Esophagus mucosa (tissue), 1 donor: ENCODE measurements around the gene MPP7. TPM values are rescaled to one million over a fixed set of nuclear protein-coding genes. Genes with fewer than 3 reads are reported as not detected.
"Not testable (repeated sequence)": the region's sequence is repeated elsewhere in the genome, so short reads cannot be mapped to it uniquely, and the experiment has no call there.

Experiments
- ATAC-seq: fragments of 200-7000 bp; cut with Tn5 transposase; one replicate; pipeline ENCODE4 v1.9.1; 2020
- total RNA-seq: library from RNA; stranded (reverse); gene quantifications from one replicate; pipeline ENCODE4 v1.2.4, GENCODE V29; 2023
- donor health status: DM: yes; HTN: yes; CAD: no.

The MPP7 gene
- total RNA-seq = 53.6 TPM

DNA sequence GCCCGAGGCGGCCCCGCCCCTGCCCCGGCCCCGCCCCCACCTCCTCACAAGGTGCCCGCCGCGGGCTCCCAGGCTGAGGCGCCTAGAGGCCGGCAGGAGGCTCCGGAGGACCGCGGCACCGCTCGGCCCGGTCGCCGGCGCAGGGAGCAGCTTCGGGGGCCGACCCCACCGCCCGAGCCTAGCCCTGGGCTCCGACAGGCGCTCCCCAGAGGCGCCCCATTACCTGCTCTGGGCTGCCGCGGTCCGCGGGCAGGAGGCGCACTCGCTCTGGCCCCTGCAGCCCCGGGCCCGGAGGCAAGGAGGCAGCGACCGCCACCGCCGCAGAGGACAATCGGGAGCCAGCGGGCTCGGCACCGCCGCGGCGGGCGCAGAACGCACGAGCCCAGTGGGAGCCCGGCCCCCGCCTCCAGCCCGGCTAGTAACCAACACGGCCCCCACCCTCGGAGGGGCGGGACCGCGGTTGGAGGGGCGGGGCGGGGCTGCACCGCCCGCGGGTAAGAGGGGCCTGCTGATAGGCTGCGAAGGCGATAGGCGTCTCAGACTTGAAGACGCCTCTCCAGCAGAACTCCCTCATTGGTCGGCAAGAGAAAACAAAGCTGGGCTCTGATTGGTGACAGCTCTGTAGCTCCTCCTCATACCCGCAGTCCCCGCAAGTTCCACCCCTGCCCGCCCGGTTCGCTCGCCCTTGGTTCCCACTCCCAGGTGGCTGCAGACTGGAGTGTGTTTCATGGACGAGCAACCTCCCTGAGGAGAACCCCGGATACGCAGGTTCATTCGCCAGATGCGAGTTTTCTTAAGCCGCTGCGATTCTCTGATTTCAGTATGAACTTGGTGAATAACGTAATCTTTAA lies at the start of gene MPP7:
Gene MPP7, minus strand, starts transcription at position 427 of the 851 bp plus-strand sequence. CDS start 64,460 bp downstream, outside the sequence.
- ATAC-seq = peak; percentile 100

DNA sequence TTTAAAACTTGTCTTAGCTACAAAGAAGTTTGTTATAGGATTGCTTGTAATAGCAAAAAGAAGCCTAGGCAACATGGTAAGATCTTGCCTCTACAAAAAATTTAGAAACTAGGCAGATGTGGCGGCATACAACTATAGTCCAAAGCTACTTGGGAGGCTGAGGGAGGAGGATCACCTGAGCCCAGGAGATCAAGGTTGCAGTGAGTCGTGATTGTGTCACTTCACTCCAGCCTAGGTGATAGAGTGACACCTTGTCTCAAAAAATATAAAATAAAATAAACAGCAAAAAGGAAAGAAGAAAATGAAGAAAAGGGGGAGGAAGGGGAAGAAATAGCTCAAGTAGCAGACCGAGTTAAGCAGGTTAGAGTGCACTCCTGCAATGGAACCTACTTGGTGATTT lies 47.0 kb upstream of the MPP7 start:
- no peak for ATAC-seq

DNA sequence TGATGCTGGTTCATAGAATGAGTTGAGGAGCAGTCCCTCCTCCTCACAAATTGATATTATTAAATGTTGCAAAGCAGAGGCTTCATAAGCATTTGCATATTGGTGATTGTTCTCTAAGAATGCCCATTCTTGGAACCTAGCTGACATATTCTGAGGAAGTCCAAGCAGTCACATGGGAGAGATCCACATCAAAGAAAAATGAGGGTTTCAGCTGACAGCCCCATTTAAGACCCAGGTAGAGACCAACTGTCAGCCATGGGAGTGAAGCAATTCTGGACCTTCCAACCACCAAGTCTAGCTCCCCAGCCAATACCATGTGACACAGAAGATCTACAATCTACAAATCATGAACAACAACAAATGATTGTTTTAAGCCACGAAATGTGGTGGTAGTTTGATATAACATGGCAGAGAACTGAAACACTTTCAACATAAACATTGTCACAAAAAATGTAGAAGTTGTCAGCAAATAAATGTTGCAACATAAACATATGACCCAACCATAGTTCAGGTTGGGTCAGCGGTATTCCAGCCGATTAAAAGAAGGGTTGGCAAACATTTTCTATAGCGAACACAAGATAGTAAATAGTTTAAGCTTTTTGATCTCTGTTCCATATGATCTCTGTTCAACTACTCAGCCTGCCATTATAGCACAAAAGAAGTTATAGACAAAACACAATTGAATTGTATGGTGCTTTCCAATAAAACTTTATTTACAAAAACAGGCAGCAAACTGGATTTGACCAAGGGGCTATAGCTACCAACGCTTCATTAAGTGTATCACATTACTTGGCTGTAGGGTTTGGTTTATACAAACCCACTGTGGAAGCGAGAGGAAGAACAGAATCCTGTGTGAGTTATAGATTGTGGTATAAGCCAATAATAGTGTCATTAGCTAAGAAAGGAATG lies 41.4 kb upstream of the MPP7 start:
- no peak for ATAC-seq

DNA sequence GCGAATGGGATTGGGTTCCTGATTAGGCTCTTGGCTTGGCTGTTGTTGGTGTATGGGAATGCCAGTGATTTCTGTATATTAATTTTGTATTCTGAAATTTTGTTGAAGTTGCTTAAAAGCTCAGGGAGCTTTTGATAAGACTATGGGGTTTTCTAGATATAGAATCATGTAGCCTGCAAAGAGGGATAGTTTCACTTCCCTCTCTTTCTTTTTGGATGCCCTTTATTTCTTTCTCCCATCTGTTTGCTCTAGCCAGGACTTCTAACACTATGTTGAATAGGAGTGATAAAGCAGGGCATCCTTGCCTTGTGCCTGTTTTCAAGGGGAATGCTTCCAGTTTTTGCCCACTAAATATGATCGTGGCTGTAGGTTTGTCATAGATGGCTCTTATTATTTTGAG lies 40.4 kb upstream of the MPP7 start:
- ATAC-seq = no peak

DNA sequence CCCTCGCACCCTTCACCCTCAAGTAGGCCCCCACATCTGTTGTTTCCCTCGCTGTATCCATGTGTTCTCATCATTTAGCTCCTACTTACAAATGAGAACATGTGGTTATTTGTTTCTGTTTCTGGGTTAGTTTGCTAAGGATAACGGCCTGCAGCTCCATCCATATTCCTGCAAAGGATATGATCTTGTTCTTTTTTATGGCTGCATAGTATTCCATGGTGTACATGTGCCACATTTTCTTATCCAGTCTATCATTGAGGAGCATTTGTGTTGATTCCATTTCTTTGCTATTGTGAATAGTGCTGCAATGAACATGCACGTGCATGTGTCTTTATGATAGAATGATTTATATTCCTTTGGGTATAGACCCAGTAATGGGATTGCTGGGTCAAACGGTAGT lies 38.8 kb upstream of the MPP7 start:
- not testable (repeated sequence) for ATAC-seq

DNA sequence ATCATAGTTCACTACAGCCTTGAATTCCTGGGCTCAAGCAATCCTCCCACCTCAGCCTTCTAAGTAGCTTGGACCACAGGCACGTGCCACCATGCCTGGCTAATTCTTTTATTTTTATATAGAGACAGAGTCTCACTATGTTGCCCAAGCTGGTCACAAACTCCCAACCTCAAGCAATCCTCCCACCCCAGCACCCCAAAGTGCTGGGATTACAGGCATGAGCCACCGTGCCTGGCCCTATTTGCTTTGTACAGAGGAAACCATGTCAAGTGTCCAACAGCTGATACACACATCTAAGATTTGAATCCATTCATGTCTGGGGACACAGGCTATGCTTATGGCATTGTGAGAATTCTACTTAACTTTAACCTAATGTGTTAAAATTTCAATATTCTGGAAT lies 29.9 kb upstream of the MPP7 start:
- ATAC-seq = no peak

DNA sequence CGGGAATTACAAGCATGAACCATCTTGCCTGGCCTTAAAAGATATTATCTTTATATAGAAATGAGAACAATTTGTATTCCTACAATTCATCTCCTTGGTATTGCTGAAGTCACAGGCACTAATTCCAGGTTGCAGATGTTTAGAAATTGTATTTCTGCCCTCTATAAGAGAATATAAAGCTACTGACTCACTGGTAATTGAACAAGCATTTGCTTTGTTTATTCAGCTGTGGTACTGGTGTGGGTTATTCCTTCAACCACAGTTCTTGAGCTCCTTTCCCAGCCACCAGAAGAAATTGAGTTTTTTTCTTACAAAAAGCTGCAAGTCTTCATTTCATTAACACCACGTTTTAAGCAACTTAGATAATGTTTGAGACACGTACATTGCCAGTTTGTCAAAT lies 29.0 kb upstream of the MPP7 start:
- ATAC-seq = no peak

DNA sequence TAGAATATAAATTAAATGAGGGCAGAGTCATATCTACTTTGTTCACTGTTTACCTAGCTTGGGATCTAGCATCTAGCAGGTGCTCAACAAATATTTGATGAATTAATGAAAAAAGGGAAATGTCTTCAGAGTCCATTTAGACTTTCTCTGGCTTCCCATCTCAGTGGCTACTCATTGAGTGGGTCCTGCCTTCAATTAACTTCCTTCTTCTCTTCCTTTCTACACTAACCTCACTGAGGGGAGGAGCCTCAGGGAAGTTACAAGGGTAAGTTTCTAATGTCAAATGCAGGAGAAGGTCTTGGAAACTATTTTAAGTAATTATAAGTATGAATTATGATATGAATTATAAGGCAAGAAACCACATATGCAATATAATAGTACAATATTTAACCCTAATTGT lies 28.2 kb upstream of the MPP7 start:
- no peak for ATAC-seq

DNA sequence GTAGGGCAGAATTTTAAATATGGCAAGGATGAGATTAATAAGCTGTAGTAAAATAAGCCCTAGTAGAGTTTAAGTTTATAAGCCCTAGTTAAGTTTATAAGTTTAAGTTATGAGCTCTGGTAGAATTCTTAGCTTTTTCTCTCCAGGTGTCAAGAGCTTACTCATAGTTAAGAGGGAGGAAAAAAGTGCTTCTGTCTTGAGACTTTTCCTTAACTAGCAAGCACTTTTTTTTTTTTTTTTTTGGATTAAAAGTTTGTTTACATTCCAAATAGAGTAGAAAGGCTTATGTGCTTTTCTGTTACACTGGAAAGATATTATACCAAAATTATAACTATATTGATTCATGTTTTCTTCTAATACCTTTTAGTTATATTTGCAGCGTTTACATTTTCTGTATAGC lies 25.5 kb upstream of the MPP7 start:
- no peak for ATAC-seq

DNA sequence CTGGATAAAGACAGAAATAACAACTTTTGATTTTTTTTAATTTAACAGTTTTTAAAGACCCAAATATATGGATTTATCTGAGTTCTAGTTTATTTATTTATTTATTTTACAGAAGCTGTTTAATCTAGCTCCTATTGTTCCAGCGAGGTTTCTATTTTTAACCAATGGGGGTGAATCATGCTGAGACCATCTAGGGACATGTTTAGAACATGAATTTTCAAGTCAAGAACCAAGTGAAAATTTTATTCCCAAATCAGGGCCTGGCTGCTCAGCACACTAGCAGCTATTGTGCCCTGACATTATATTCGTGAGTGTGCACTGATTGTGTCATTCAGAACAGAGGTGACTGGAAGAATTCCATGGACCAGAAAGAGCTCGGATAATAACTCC lies 24.6 kb upstream of the MPP7 start:
- peak; percentile 42 for ATAC-seq

DNA sequence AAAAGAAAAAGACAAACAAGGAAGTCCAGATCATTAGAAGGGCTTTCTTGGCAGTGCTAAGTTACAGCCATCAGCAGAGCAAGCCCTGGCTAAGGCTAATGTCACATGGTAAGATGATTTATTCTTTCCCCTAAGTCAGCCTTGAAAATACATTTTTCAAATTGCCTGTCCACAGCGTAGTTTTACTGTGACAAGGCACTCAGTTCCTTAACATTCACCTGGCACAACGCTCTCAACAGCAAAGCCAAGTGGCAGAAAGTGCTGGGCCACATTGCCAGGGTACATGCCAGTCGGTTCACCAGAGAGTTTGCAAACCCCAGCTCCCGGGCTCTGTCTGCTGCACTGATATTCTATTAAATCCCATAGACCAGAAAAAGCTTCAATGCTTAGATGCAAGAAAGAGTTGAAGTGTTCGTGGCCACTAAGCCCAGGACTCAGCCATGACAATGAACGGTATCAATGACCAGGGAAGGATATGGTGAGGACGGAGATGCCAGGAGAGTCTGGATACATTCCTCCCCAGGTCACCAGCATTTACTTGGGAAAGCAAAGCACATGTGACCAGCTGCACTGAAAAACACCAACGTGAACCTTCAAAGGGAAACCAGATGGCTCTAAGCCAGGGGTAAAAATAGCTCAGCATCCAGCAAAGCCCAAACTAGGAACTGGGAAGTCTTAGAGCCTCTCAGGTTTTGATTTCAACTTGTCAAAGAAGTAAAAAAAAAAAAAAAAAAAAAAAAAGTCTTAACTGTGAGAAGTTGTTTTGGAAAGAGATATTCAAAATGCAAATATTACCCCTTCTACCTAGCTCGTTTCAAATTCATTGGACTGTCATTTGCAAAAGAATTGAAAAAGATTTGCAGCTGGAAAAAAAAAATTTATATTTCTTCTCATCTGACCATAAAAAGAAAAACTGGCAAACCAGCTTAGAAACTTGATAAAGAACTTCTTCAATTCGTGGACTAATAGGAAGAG lies 23.9 kb upstream of the MPP7 start:
- ATAC-seq = peak; percentile 57

DNA sequence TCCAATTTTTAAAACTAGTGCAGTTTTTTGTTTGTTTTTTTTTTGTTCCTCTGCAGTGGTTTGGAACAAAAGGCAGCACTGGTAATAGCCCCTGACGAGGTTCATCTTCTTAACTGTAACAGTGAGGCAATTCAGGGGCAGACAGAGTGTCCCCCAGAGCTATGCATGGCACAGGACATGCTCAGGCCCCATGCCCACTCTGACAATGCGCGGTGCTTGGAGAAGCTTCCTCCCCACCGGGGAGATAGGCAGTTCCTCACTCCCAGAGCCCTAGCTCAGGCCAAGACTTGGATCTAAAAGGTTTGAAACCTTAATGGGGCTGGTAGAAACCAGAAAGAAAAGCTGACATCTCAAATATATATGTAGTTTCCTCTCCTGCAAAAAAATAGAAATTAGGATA lies 17.9 kb upstream of the MPP7 start:
- no peak for ATAC-seq

DNA sequence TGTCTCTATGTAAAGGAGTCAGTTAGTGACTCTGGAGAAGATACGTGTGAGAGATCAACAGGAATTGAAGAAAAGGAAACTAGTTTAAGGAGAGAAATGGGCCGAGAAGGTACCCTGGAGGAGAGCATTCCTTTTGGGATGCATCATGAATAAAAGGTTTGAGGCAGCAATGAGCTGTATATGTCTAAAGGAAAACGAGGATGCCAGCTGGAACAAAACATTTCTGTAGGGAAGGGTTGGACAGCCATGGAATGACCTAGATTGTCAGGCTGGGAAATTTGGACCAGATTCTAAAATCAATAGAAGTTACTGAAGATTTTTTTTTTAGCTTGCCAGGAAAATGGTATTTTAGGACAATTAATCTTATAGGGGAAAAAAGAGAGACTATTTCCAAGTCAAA lies 17.2 kb upstream of the MPP7 start:
- no peak for ATAC-seq

DNA sequence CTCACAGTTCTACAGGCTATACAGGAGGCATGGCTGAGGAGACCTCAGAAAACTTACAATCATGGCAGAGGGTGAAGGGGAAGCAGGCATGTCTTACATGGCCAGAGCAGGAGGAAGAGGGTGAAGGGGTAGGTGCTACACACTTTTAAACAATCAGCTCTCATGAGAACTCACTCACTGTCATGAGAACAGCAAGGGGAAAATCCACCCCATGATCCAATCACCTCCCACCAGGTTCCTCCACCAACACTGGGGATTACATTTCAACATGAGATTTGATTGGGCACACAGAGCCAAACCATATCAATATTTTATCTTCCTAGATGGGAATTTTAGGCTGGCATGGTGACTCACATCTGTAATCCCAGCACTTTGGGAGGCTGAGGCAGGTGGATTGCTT lies 16.2 kb upstream of the MPP7 start:
- not testable (repeated sequence) for ATAC-seq

DNA sequence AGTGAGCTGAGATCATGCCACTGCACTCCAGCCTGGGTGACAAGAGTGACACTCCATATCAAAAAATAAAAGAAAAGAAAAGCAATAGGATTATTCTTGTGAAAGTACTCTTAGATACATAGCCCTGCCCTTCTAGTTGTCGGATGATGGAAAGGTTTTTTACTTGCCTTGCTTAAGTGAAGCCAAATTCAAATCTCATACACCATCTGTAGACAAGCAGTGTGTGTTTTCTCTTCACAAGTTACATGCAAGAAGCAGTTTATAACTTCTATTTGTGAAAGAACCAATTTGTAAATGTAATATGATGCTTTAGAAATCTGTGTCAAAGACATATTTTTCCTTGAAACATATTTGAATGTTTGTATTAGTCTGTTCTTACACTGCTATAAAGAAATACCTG lies 15.8 kb upstream of the MPP7 start:
- no peak for ATAC-seq

DNA sequence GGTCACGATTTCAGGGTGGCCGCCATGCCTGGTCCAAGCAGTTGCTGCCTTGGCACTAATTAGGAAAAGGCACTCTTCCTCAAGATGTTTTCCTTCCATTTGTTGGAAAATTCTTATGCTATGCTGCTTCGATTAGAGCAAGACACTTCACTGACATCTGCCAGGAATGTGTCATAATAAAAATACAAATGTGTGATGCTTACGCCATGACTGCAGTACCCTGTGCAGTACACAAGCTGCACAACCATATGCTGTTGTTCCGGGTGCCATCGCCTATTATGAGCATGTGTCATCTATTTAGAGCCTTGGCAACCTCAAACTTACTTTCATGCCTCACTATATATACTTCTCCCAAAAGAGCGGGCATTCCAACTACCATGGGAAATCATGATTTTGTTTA lies 14.9 kb upstream of the MPP7 start:
- no peak for ATAC-seq

DNA sequence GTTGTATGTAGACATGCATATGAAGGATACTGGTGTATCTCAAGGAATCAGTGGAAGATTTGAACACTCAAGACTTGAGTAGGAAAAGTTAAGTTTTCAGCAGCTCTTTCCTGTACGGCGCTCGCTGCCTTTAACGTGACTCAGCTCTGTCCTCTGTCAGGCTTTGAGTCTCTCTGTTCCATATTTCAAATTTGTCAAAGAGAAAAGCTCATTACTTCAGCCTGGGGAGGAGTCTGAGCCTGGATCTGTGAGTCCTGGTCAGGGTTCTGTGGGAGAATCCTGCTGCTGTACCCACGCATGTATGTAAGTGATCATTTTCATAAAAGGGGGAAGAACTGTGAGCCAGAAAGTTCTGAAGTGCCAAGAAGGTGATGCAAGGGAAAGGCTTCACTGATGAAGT lies 13.8 kb upstream of the MPP7 start:
- no peak for ATAC-seq

DNA sequence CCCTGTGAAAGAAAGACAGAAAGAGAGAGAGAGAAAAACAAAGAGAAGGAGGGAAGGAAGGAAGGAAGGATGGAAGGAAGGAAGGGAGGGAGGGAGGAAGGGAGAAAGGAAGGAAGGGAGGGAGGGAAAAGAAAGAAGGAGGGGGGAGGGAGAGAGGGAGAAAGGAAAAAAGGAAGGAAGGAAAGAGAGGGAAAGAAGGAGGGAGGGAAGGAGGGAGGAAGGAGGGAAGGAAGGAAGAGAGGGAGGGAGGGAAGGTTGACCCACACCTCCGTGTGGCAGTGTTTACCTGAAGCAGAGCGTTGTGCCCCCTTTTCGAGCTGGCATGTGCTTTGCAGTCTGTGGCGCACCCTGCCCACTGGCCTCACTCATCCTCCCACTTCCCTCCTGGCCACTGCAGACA lies 12.3 kb upstream of the MPP7 start:
- no peak for ATAC-seq

DNA sequence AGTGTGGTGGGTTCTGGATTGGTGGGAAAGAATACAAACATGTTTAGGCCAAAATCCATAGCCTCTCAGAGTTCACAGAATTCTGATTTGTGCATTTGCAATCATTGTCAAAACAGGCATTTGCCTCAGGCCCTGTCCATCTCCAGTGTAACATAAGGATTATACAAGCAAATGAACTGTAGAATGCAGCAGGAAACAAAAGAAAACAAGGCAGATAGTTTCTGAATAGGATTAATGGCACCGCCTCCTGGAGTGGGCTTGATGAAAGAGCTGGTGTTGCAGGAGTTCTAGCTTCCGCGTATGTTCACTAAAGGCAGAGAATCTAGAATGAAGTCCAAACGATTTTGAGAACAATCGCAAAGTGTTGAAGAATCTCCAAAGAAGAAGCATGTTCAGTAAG lies 11.3 kb upstream of the MPP7 start:
- no peak for ATAC-seq

DNA sequence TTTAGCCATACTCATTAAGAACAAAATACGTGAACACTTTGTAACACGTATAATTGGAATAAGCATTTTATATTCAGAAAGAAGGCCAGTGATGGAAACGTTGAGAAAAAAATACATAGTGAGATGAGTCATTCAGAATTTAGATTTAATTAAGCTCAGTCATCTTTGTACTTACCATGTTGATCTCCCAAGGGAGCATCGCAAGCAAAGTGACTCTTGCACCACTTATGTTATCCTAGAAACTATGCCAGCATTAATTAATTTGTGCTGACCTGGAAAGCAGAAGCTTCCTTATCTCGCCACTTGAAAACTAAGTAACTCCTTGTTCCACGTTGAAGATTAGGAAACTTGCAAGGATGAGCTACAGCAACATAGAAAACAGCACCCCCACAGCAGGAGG lies 9.7 kb upstream of the MPP7 start:
- no peak for ATAC-seq

DNA sequence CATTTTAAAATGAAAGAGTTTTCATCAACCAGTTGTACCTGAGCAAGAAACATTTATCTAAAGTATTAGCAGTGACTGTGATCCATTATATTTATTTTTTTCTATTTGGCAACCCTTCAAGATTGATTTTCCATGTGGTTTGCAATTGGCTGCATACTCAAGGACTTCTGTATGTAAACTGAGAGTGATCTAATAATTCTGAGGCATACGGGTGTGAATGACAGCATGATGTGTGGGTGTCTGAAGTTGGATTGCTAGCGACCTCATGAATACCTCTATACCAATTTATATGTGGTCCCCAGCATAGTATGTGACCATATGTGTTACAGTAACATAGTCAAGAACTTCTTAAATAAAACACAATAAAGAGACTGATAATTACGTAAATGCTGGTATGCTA lies 8.2 kb upstream of the MPP7 start:
- no peak for ATAC-seq

DNA sequence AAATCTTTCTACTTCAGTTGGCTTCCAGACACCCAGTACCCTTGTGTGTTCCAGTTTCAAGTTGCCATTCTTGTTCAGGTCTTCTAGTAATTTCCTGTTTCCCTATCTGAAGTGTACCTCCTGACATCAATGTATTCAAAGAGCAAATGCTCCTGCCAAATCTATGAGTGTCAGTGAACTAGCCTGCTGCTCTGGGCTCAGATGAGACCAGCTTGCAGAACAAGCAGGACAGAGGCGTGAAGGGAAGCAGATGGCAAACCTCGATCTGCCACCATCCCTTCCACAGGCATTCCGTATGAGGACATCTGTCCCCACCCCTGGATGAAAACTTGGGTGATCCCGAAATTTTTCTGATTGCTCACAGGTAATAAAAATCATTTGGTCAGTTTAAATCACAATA lies 4.4 kb upstream of the MPP7 start:
- ATAC-seq = no peak

DNA sequence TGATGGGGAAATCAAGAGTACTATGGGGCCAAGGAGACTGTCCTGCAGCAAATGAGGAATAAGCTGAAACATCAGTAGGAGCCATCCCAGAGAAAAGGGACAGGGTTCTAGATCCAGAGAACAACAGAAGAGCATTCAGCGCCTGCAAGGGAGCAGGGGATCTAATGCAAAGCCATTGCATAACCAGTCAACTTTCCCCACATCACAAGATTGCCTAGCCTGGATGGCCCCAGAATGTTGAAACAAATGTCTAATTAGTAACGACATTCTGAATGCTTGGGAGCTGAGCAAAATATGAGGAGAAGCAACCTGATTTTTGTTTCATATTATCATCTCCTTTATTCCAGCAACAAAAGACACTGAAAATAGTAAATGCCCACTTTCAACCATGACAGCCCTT lies 2.7 kb upstream of the MPP7 start:
- ATAC-seq = no peak
